Amniotic epithelial cell (primary cell): ENCODE results near the gene STIM1.

Experiments used
- DNase-seq: peaks from one replicate; pipeline ENCODE4 v3.0.0-alpha.2; 2010; ENCODE audit warnings: low read depth

The STIM1 gene

GRCh38 chr11:3916962-3917361, 61.5 kb downstream of the STIM1 start:
- no peak for DNase-seq

- DNase-seq: peak; percentile 65
These were observed 64.8 kb downstream of the STIM1 start for GRCh38 chr11:3920148-3920852.

- no peak for DNase-seq
These were observed 66.6 kb downstream of the STIM1 start for GRCh38 chr11:3922056-3922455.

GRCh38 chr11:3925513-3925912, 70.0 kb downstream of the STIM1 start:
- DNase-seq: no peak

- no peak for DNase-seq
These were observed 71.1 kb downstream of the STIM1 start for GRCh38 chr11:3926458-3927095.

GRCh38 chr11:3927129-3927796, 71.8 kb downstream of the STIM1 start:
- no peak for DNase-seq

GRCh38 chr11:3929232-3929631, 73.8 kb downstream of the STIM1 start:
- DNase-seq: no peak

- no peak for DNase-seq
These were observed 74.2 kb downstream of the STIM1 start for GRCh38 chr11:3929649-3930048.

- DNase-seq: no peak
These were observed 77.2 kb downstream of the STIM1 start for GRCh38 chr11:3932698-3933097.

GRCh38 chr11:3933165-3933628, 77.7 kb downstream of the STIM1 start:
- DNase-seq: no peak

GRCh38 chr11:3934658-3935057, 79.2 kb downstream of the STIM1 start:
- peak; percentile 59 for DNase-seq

- no peak for DNase-seq
These were observed 81.1 kb downstream of the STIM1 start for GRCh38 chr11:3936517-3936916.

GRCh38 chr11:3939211-3939610, 83.7 kb downstream of the STIM1 start:
- peak; percentile 93 for DNase-seq

- peak; percentile 78 for DNase-seq
These were observed 84.3 kb downstream of the STIM1 start for GRCh38 chr11:3939651-3940190.

- DNase-seq: no peak
These were observed 86.9 kb downstream of the STIM1 start for GRCh38 chr11:3942160-3942955.

GRCh38 chr11:3942956-3943497, 87.6 kb downstream of the STIM1 start:
- peak; percentile 38 for DNase-seq

- no peak for DNase-seq
These were observed 88.7 kb downstream of the STIM1 start for GRCh38 chr11:3944198-3944597.

GRCh38 chr11:3946455-3947017, 91.1 kb downstream of the STIM1 start:
- DNase-seq: no peak

GRCh38 chr11:3947061-3947460, 91.6 kb downstream of the STIM1 start:
- peak; percentile 40 for DNase-seq

- DNase-seq: peak; percentile 67
These were observed 93.7 kb downstream of the STIM1 start for GRCh38 chr11:3949125-3949524.

GRCh38 chr11:3950996-3951660, 95.7 kb downstream of the STIM1 start:
- peak; percentile 84 for DNase-seq
